AG09319 (cell line): ENCODE data around the gene DRICH1.
"Not testable (repeated sequence)": the region's sequence is repeated elsewhere in the genome, so short reads cannot be mapped to it uniquely, and the experiment has no call there.

Experiments used
- DNase-seq: peaks from one replicate; pipeline ENCODE4 v3.0.0-alpha.2; 2010; ENCODE audit warnings: low read depth; ENCODE audit errors: extremely low read depth
- TF ChIP-seq, protein P1 (sequence below): IDR thresholded peaks from 2 replicates; pipeline ENCODE4 v1.5.1; 2011; ENCODE audit warnings: low read depth, mild to moderate bottlenecking, inconsistent platforms, low read length, moderate library complexity

The DRICH1 gene

DNA sequence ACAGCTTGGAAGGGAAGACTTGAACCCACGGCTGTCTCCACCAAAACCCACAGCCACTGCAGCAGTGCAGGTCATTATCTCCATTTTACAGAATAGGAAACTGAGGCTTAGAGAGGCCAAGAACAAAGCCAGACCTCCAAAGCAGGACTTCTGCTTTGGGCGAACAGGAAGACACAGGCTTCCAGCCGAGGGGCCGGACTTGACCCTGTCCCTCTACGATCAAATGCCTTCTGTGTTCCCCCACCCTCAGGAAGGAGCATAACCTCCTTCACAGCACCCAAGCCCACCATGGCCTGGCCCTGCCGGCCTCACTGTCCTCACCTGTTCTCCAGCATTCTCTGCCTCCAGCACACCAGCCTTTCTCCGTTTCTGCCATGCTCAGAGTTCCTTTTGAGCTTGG lies 67.8 kb downstream of the DRICH1 start:
- TF ChIP-seq, protein P1, sequence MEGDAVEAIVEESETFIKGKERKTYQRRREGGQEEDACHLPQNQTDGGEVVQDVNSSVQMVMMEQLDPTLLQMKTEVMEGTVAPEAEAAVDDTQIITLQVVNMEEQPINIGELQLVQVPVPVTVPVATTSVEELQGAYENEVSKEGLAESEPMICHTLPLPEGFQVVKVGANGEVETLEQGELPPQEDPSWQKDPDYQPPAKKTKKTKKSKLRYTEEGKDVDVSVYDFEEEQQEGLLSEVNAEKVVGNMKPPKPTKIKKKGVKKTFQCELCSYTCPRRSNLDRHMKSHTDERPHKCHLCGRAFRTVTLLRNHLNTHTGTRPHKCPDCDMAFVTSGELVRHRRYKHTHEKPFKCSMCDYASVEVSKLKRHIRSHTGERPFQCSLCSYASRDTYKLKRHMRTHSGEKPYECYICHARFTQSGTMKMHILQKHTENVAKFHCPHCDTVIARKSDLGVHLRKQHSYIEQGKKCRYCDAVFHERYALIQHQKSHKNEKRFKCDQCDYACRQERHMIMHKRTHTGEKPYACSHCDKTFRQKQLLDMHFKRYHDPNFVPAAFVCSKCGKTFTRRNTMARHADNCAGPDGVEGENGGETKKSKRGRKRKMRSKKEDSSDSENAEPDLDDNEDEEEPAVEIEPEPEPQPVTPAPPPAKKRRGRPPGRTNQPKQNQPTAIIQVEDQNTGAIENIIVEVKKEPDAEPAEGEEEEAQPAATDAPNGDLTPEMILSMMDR = no peak
- DNase-seq = no peak

DNA sequence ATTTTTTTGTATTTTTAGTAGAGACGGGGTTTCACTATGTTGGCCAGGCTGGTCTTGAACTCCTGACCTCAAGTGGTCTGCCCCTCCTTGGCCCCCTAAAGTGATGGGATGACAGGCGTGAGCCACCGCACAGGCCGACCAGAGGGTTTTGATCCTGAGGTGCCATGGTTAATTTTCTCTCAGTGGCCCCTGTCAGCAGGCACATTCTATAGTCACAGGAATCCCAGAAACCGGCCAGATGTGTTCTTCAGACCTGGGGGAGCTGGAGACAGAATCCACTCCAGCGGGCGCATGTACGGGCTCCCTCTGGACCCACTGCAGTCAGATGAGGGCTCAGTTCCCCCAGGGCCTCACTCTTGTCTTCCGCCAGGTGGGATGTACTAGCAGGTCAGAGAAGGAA lies 69.0 kb downstream of the DRICH1 start:
- TF ChIP-seq, protein P1 = no peak
- no peak for DNase-seq

DNA sequence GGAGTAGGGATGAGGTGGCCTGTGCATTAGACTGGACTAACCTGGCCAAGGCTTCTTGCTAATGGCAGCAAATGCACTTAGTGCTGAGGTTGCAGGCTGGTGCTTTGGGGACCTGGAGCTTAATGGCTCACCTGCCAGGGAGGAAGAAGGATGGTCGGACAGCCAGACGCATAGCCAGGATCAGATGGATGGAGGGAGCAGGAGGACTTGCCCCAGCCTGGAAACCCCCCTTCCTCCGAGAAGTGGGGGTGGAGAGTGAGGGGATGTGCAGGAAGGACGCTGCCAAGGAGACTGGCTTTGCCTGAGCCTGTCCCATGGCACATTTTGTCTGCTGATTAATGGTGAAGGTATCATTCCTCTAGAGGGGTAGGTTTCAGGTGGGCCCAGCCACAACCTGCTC lies 69.9 kb downstream of the DRICH1 start:
- TF ChIP-seq, protein P1 = no peak
- DNase-seq = no peak

DNA sequence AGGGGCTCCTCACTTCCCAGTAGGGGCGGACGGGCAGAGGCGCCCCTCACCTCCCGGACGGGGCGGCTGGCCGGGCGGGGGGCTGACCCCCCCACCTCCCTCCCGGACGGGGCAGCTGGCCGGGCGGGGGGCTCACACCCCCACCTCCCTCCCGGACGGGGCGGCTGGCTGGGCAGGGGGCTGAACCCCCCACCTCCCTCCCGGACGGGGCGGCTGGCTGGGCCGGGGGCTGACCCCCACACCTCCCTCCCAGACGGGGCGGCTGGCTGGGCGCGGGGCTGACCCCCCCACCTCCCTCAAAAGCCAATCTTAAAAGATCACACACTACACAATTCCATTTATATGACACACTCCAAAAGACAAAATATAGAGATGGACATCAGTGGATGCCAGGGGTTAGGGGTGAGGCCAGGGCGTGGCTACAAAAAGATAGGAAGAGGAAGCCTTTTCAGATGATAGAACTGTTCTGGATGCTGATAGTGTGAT lies 71.1 kb downstream of the DRICH1 start:
- DNase-seq = not testable (repeated sequence)

DNA sequence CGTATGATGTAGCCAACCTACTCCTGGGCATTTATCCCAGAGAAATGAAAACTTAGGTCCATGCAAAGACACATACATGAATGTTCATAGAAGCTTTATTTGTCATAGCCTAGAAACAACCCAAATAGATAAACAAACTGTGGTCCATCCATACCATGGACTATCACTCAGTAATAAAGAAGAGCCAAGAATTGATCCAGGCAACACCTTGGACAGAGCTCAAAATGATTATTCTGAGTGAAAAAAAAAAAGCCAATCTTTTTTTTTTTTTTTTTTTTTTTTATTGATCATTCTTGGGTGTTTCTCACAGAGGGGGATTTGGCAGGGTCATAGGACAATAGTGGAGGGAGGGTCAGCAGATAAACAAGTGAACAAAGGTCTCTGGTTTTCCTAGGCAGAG lies 71.9 kb downstream of the DRICH1 start:
- DNase-seq = not testable (repeated sequence)
